Activated naive CD4-positive, alpha-beta T cell treated with anti-CD3 and anti-CD28 coated beads for 36 hours (primary cell): ENCODE data around the gene MKI67. TPM values are rescaled to one million over a fixed set of nuclear protein-coding genes. Genes with fewer than 3 reads are reported as not detected.
A peak's percentile ranks its signal among the peaks of the same experiment; 100 is the strongest.
"Not testable (repeated sequence)": the region's sequence is repeated elsewhere in the genome, so short reads cannot be mapped to it uniquely, and the experiment has no call there.

Source experiments
- CTCF ChIA-PET: fragments of 350-600 bp; sonication (Branson Sonifier 250); formaldehyde crosslinking; loops from one replicate; lab custom pipeline; 2021; ENCODE audit warnings: antibody characterized with exemption; lab: Charles Lee
- DNase-seq: peaks from one replicate; pipeline ENCODE4 v3.0.0-alpha.2; 2020
- H3K27ac Mint-ChIP-seq: one replicate; pipeline ENCODE4 v1.8.0; 2021; ENCODE audit warnings: mild to moderate bottlenecking, mixed read lengths
- H3K27me3 Mint-ChIP-seq: one replicate; pipeline ENCODE4 v1.8.0; 2021; ENCODE audit warnings: low read depth, mixed read lengths
- H3K36me3 Mint-ChIP-seq: one replicate; pipeline ENCODE4 v1.8.0; 2021; ENCODE audit warnings: low read depth, mixed read lengths
- H3K4me1 Mint-ChIP-seq: one replicate; pipeline ENCODE4 v1.8.0; 2021; ENCODE audit warnings: low read depth, mixed read lengths
- H3K4me3 Mint-ChIP-seq: one replicate; pipeline ENCODE4 v1.8.0; 2021; ENCODE audit warnings: mild to moderate bottlenecking, moderate library complexity, mixed read lengths
- H3K9me3 Mint-ChIP-seq: one replicate; pipeline ENCODE4 v1.8.0; 2021; ENCODE audit warnings: mixed read lengths
- intact Hi-C: fragments of 100-400 bp; cut with micrococcal nuclease; formaldehyde crosslinking; loops from one replicate; pipeline ENCODE4 v1.15.1; 2023
- total RNA-seq, 2 experiments: library from RNA; stranded (reverse); gene quantifications; one replicate each; pipeline ENCODE4 v1.2.3, GENCODE V29; 2021

MKI67 gene
- total RNA-seq, 2 experiments from 2014 or later = 266 to 273 TPM

GRCh38 chr10:128147064-128147463 is 20.8 kb upstream of the MKI67 start:
- Mint-ChIP-seq H3K27me3 (no peaks in the 10 kb centered on the region), H3K4me1 (peaks cover 18% of the 10 kb centered on the region), H3K27ac (peak overlapping the region; percentile 56), H3K9me3 (peaks cover 16% of the 10 kb centered on the region), H3K4me3 (no peak overlapping the region), H3K36me3 (no peaks in the 10 kb centered on the region)
- DNase-seq = peak; percentile 49
- intact Hi-C loops = loop anchor here (1.0 kb wide), 1 partner anchor 21 kb away; the partner anchor contains the start of gene MKI67
- CTCF ChIA-PET = interaction anchor here (0.6 to 1.0 kb wide), 2 partner anchors 70 to 71 kb away, joined by 3 to 5 read pairs; no protein-coding TSS in a partner anchor

- peaks cover 18% of the 10 kb centered on the region for H3K4me1 Mint-ChIP-seq
- CTCF ChIA-PET = interaction anchor here (1.6 kb wide), 1 partner anchor 109 kb away, joined by 5 read pairs; no protein-coding TSS in a partner anchor
- no peaks in the 10 kb centered on the region for H3K27me3 Mint-ChIP-seq
- no peak for DNase-seq
- peaks cover 16% of the 10 kb centered on the region for H3K9me3 Mint-ChIP-seq
- H3K27ac Mint-ChIP-seq = no peak overlapping the region
- H3K4me3 Mint-ChIP-seq = no peak overlapping the region
- intact Hi-C loops = no loop called here
- H3K36me3 Mint-ChIP-seq = no peaks in the 10 kb centered on the region
Measured at GRCh38 chr10:128144547-128144946, 18.3 kb upstream of the MKI67 start.

GRCh38 chr10:128143531-128143930 is 17.3 kb upstream of the MKI67 start:
- intact Hi-C loops = no loop called here
- H3K4me1 Mint-ChIP-seq = peaks cover 18% of the 10 kb centered on the region
- H3K27me3 Mint-ChIP-seq = no peaks in the 10 kb centered on the region
- CTCF ChIA-PET = interaction anchor here (1.1 kb wide), 1 partner anchor 109 kb away, joined by 3 read pairs; no protein-coding TSS in a partner anchor
- no peak for DNase-seq
- H3K4me3 Mint-ChIP-seq = no peak overlapping the region
- peaks cover 16% of the 10 kb centered on the region for H3K9me3 Mint-ChIP-seq
- H3K36me3 Mint-ChIP-seq = no peaks in the 10 kb centered on the region
- H3K27ac Mint-ChIP-seq = no peak overlapping the region

- intact Hi-C loops = no loop called here
- CTCF ChIA-PET = interaction anchor here (0.6 kb wide), 2 partner anchors 14 to 46 kb away, joined by 3 read pairs; no protein-coding TSS in a partner anchor
- no peak overlapping the region for H3K27ac Mint-ChIP-seq
- no peaks in the 10 kb centered on the region for H3K36me3 Mint-ChIP-seq
- peaks cover 4% of the 10 kb centered on the region for H3K4me1 Mint-ChIP-seq
- H3K4me3 Mint-ChIP-seq = no peak overlapping the region
- H3K9me3 Mint-ChIP-seq = peaks cover 4% of the 10 kb centered on the region
- no peaks in the 10 kb centered on the region for H3K27me3 Mint-ChIP-seq
- no peak for DNase-seq
Measured at GRCh38 chr10:128140425-128140824, 14.2 kb upstream of the MKI67 start.

- DNase-seq, H3K9me3 Mint-ChIP-seq, intact Hi-C loops, H3K4me3 Mint-ChIP-seq, H3K27me3 Mint-ChIP-seq, H3K36me3 Mint-ChIP-seq, H3K4me1 Mint-ChIP-seq, H3K27ac Mint-ChIP-seq: not testable (repeated sequence)
- CTCF ChIA-PET = interaction anchor here (1.5 kb wide), 1 partner anchor 11 kb away, joined by 3 read pairs; no protein-coding TSS in a partner anchor
Measured at GRCh38 chr10:128138429-128138828, 12.2 kb upstream of the MKI67 start.

GRCh38 chr10:128137877-128138276 is 11.7 kb upstream of the MKI67 start:
- H3K4me1 Mint-ChIP-seq = peaks cover 4% of the 10 kb centered on the region
- H3K27ac Mint-ChIP-seq = no peak overlapping the region
- H3K27me3 Mint-ChIP-seq = no peaks in the 10 kb centered on the region
- intact Hi-C loops = no loop called here
- H3K36me3 Mint-ChIP-seq = no peaks in the 10 kb centered on the region
- CTCF ChIA-PET = interaction anchor here (0.7 kb wide), 2 partner anchors 16 to 61 kb away, joined by 3 read pairs; no protein-coding TSS in a partner anchor
- no peak overlapping the region for H3K4me3 Mint-ChIP-seq
- DNase-seq = no peak
- no peaks in the 10 kb centered on the region for H3K9me3 Mint-ChIP-seq

GRCh38 chr10:128130051-128130450 is 3.8 kb upstream of the MKI67 start:
- CTCF ChIA-PET = interaction anchor here (1.5 kb wide), 1 partner anchor 19 kb away, joined by 4 read pairs; no protein-coding TSS in a partner anchor
- Mint-ChIP-seq H3K9me3 (no peaks in the 10 kb centered on the region), H3K27ac (no peak overlapping the region), H3K4me1 (peaks cover 7% of the 10 kb centered on the region), H3K27me3 (peaks cover 5% of the 10 kb centered on the region), H3K36me3 (peaks cover 5% of the 10 kb centered on the region), H3K4me3 (no peak overlapping the region)
- DNase-seq = no peak
- intact Hi-C loops = no loop called here

GRCh38 chr10:128128582-128128981 is 2.4 kb upstream of the MKI67 start:
- peaks cover 18% of the 10 kb centered on the region for H3K27me3 Mint-ChIP-seq
- no peaks in the 10 kb centered on the region for H3K9me3 Mint-ChIP-seq
- CTCF ChIA-PET = interaction anchor here (1.0 kb wide), 1 partner anchor 22 kb away, joined by 3 read pairs; no protein-coding TSS in a partner anchor
- peaks cover 20% of the 10 kb centered on the region for H3K36me3 Mint-ChIP-seq
- intact Hi-C loops = no loop called here
- no peak overlapping the region for H3K4me3 Mint-ChIP-seq
- DNase-seq = no peak
- no peak overlapping the region for H3K27ac Mint-ChIP-seq
- peaks cover 19% of the 10 kb centered on the region for H3K4me1 Mint-ChIP-seq

- intact Hi-C loops = loop anchor here (1.0 to 2.0 kb wide), 2 partner anchors 17 to 56 kb away; no protein-coding TSS in a partner anchor
- Mint-ChIP-seq H3K27ac (peak overlapping the region; percentile 85), H3K27me3 (peaks cover 30% of the 10 kb centered on the region), H3K4me1 (peaks cover 23% of the 10 kb centered on the region), H3K9me3 (no peaks in the 10 kb centered on the region), H3K4me3 (peak overlapping the region; percentile 95), H3K36me3 (peaks cover 46% of the 10 kb centered on the region)
- DNase-seq = peak; percentile 41
- CTCF ChIA-PET = interaction anchor here (1.0 to 3.1 kb wide), 6 partner anchors 8 to 56 kb away, joined by 3 to 9 read pairs (median 4); no protein-coding TSS in a partner anchor
Measured at GRCh38 chr10:128125416-128125943, 743 bp downstream of the MKI67 start.

GRCh38 chr10:128124813-128125403 is 1.3 kb downstream of the MKI67 start:
- DNase-seq = no peak
- H3K4me3 Mint-ChIP-seq = peak overlapping the region; percentile 95
- H3K27me3 Mint-ChIP-seq = peaks cover 30% of the 10 kb centered on the region
- intact Hi-C loops = loop anchor here (1.0 to 2.0 kb wide), 2 partner anchors 16 to 56 kb away; no protein-coding TSS in a partner anchor
- H3K4me1 Mint-ChIP-seq = peaks cover 23% of the 10 kb centered on the region
- no peaks in the 10 kb centered on the region for H3K9me3 Mint-ChIP-seq
- CTCF ChIA-PET = interaction anchor here (1.5 to 3.1 kb wide), 2 partner anchors 24 to 26 kb away, joined by 3 to 9 read pairs; no protein-coding TSS in a partner anchor
- H3K36me3 Mint-ChIP-seq = peaks cover 52% of the 10 kb centered on the region
- H3K27ac Mint-ChIP-seq = peak overlapping the region; percentile 85

GRCh38 chr10:128123846-128124245 is 2.4 kb downstream of the MKI67 start:
- Mint-ChIP-seq H3K4me1 (peaks cover 23% of the 10 kb centered on the region), H3K27ac (no peak overlapping the region), H3K36me3 (peaks cover 63% of the 10 kb centered on the region), H3K9me3 (no peaks in the 10 kb centered on the region), H3K4me3 (peak overlapping the region; percentile 95), H3K27me3 (peaks cover 30% of the 10 kb centered on the region)
- CTCF ChIA-PET = interaction anchor here (0.6 to 1.7 kb wide), 4 partner anchors 24 to 89 kb away, joined by 3 to 6 read pairs (median 4); no protein-coding TSS in a partner anchor
- intact Hi-C loops = loop anchor here (2.0 kb wide), 1 partner anchor 15 kb away; no protein-coding TSS in a partner anchor
- no peak for DNase-seq

GRCh38 chr10:128122931-128123330 is 3.3 kb downstream of the MKI67 start:
- CTCF ChIA-PET = interaction anchor here (0.8 to 1.7 kb wide), 3 partner anchors 26 to 88 kb away, joined by 3 to 6 read pairs (median 5); no protein-coding TSS in a partner anchor
- no peak for DNase-seq
- Mint-ChIP-seq H3K4me3 (no peak overlapping the region), H3K27ac (no peak overlapping the region), H3K27me3 (peaks cover 30% of the 10 kb centered on the region), H3K36me3 (peaks cover 69% of the 10 kb centered on the region), H3K4me1 (peaks cover 23% of the 10 kb centered on the region), H3K9me3 (no peaks in the 10 kb centered on the region)
- intact Hi-C loops = no loop called here
